Measurements from ENCODE around the gene SEPTIN5. TPM values are rescaled to one million over a fixed set of nuclear protein-coding genes. Genes with fewer than 3 reads are reported as not detected.
"Not testable (repeated sequence)": the region's sequence is repeated elsewhere in the genome, so short reads cannot be mapped to it uniquely, and the experiment has no call there.

The SEPTIN5 gene
- total RNA-seq, 1 donor from 2014 or later, result 22.5 TPM

GRCh38 chr22:19717691-19718455 is 3.6 kb downstream of the SEPTIN5 start:
- peak; percentile 87 for DNase-seq (ENCODE audit: low spot score)
- ATAC-seq, result peak; percentile 79
- intact Hi-C loops (cut with DNase I), result no loop called here

DNA sequence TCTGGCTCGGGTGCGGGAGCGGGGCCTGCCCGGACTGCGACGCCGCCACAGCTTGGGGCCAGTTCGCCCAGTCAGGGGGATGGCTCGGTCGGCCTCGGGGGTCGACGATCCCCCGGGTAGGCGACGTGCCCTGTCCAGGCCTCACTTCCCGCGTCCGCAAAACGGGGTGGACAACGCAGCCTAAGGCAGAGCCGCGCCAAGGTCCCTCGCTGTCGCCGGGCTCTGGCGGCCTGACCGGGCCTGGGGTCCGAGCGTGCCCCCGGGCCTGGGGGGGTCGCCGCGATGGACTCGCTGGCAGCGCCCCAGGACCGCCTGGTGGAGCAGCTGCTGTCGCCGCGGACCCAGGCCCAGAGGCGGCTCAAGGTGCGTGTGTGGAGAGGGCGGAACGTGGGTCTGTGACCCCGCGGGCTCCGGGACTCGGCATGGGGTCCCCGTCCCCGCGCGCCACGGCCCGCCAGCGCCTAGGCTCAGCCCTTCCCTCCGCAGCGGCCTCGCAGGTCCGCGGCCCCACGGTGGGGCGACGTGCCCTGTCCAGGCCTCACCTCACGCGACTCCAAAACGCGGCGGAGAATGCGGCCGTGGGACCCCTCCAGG is 4.2 kb downstream of the SEPTIN5 start:
- ATAC-seq, result no peak
- intact Hi-C loops (cut with DNase I), result no loop called here
- DNase-seq (ENCODE audit: low spot score), result no peak

DNA sequence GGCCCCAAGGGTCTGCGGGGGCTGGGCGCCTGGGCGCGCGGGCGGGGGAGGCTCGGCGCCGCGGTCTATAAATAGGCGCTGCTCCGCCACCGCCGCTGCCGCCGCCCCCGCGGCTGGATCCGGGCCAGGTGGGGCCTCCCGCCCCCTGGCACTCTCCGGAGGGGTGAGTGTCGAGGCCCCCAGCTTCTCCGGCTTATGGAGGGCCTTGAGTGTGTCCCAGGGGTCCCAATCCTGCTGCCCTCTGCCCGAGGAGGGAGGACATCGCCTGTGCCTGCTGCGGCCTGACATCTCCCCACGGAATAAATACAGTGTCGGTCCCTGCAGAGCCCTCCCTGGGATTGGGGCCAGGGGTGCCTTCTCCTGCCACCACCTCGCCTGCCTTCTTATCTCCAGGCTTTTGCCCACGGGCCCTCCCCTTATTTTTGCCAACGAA is 4.8 kb downstream of the SEPTIN5 start:
- intact Hi-C loops (cut with DNase I), result no loop called here
- ATAC-seq (no peak), DNase-seq (ENCODE audit: low spot score) (no peak)

GRCh38 chr22:19719488-19720021 is 5.3 kb downstream of the SEPTIN5 start:
- intact Hi-C loops (cut with DNase I), result no loop called here
- DNase-seq (ENCODE audit: low spot score), result no peak
- ATAC-seq, result no peak

- ATAC-seq, result no peak
- intact Hi-C loops (cut with DNase I), result no loop called here
- DNase-seq (ENCODE audit: low spot score), result no peak
These were observed 6.0 kb downstream of the SEPTIN5 start for GRCh38 chr22:19720150-19720827.

- intact Hi-C loops (cut with DNase I), result no loop called here
- DNase-seq (ENCODE audit: low spot score) (no peak), ATAC-seq (no peak)
These were observed 6.7 kb downstream of the SEPTIN5 start for GRCh38 chr22:19720999-19721329.

GRCh38 chr22:19721330-19722177 is 7.3 kb downstream of the SEPTIN5 start:
- no peak for DNase-seq (ENCODE audit: low spot score)
- intact Hi-C loops (cut with DNase I), result no loop called here

DNA sequence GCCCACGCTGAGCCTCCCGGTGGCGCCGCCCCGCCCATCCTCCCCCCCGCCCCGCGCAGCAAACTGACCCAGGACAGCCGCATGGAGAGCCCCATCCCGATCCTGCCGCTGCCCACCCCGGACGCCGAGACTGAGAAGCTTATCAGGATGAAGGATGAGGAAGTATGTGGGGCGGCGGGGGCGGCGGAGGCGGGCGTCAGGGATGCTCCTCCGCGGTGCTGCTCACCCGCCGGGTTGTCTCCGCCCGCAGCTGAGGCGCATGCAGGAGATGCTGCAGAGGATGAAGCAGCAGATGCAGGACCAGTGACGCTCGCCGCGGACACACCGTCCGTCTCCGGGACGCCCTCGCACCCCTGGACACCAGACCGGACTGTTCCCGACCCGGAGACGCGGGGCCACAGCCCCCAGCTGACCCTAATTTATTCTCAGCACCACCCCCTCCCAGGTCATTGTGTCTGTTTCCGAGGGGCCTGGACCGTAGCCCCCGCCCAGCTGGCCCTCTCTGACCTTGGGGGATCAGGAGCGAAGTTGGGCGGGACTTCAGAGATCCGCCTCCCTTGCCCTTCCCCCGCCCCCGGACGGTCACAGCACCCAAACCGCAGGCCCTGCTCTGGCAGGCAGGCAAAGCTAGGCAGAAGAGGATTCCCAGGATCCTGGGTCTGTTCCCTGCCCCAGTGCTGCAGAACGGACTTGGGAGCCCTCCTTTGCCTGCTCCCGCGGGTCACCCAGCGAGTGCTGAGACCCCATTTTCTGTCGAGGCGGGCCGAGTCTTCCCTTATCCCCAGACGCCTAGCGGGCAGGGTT is 8.1 kb downstream of the SEPTIN5 start:
- intact Hi-C loops (cut with DNase I), result no loop called here
- no peak for DNase-seq (ENCODE audit: low spot score)
- ATAC-seq, result no peak

More at GRCh38 chr22:19721330-19722177, 7.3 kb downstream of the SEPTIN5 start:
- ATAC-seq, result no peak

- intact Hi-C loops (cut with DNase I), result no loop called here
- ATAC-seq (no peak), DNase-seq (ENCODE audit: low spot score) (no peak)
These were observed 8.6 kb downstream of the SEPTIN5 start for GRCh38 chr22:19722982-19723231.

GRCh38 chr22:19723232-19723982 is 9.1 kb downstream of the SEPTIN5 start, which contains the start of gene GP1BB:
Gene GP1BB, plus strand, starts transcription at chr22:19723539. Its CDS starts 31 bp downstream, at chr22:19723570.
- intact Hi-C loops (cut with DNase I), result no loop called here
- ATAC-seq (no peak), DNase-seq (ENCODE audit: low spot score) (no peak)

DNA sequence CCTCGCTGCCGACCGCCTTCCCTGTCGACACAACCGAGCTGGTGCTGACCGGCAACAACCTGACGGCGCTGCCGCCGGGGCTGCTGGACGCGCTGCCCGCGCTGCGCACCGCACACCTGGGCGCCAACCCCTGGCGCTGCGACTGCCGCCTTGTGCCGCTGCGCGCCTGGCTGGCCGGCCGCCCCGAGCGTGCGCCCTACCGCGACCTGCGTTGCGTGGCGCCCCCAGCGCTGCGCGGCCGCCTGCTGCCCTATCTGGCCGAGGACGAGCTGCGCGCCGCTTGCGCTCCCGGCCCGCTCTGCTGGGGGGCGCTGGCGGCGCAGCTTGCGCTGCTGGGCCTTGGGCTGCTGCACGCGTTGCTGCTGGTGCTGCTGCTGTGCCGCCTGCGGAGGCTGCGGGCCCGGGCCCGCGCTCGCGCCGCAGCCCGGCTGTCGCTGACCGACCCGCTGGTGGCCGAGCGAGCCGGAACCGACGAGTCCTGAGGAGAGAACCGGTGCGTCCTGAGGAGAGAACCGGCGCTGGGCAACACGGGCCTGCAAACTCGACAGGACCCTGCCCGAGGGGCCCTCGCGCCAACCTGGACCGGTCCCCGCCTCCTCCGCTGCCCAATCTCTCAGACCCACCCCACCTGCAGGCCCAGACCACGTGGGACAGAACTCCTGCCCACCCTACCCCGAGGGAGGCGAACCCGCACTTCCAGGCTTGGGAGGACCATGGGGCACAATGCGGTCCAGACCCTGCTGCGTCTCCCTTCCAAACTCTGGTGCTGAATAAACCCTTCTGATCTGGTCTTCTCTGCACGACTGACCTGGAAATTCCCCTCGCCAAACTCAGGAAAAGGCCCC is 9.9 kb downstream of the SEPTIN5 start:
- ATAC-seq, result no peak
- intact Hi-C loops (cut with DNase I), result no loop called here
- DNase-seq (ENCODE audit: low spot score), result no peak

DNA sequence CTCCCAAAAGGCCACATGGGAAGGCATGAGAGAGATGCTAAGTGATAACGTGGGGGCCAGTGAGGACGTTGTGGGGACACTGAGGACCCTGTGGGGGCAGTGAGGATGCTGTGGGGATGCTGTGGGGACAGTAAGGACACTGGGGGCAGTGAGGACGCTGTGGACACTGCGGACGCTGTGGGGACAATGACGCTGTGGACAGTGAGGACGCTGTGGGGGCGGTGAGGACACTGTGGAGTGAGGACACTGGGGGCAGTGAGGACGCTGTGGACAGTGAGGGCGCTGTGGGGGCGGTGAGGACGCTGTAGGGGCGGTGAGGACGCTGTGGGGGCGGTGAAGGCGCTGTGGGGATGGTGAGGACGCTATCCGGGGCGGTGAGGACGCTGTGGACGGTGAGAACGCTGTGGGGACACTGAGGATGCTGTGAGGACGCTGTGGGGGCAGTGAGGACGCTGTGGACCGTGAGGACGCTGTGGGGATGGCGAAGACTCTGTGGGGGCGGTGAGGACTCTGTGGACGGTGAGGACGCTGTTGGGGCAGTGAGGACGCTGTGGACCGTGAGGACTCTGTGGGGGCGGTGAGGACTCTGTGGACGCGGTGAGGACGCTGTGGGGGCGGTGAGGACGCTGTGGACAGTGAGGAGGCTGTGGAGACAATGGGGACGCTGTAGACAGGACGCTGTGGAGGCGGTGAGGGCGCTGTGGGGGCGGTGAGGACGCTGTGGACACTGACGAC is 10.8 kb downstream of the SEPTIN5 start:
- no peak for ATAC-seq

GRCh38 chr22:19726064-19726788 is 11.9 kb downstream of the SEPTIN5 start:
- intact Hi-C loops (cut with DNase I); ATAC-seq; DNase-seq (ENCODE audit: low spot score): not testable (repeated sequence)

More for the DNA sequence above, 10.8 kb downstream of the SEPTIN5 start:
- DNase-seq (ENCODE audit: low spot score), result no peak
- intact Hi-C loops (cut with DNase I), result no loop called here

DNA sequence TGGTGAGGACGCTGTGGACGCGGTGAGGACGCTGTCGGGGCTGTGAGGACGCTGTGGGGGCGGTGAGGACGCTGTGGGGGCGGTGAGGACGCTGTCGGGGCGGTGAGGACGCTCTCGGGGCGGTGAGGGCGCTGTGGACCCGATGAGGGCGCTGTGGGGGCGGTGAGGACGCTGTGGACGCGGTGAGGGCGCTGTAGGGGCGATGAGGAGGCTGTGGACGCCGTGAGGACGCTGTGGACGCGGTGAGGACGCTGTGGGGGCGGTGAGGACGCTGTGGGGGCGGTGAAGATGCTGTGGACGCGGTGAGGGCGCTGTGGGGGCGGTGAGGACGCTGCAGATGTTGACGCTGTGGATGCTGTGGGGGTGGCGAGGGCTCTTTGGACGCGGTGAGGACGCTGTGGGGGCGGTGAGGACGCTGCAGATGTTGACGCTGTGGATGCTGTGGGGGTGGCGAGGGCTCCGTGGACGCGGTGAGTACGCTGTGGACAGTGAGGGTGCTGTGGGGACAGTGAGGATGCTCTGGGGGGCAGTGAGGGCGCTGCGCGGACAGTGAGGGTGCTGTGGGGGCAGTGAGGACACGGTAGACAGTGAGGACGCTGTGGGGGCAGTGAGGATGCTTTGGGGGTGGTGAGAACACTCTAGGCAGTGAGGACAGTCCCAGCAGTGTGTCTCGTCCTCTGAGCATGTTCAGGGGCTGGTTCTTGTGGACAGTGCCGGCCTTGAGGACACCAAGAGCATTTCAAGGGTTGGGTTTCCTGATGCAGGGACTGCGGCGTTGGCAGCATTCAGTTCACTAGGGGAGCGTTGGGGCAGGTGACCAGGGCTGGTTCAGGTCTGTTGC is 13.2 kb downstream of the SEPTIN5 start:
- intact Hi-C loops (cut with DNase I), result no loop called here
- DNase-seq (ENCODE audit: low spot score), result no peak
- no peak for ATAC-seq

DNA sequence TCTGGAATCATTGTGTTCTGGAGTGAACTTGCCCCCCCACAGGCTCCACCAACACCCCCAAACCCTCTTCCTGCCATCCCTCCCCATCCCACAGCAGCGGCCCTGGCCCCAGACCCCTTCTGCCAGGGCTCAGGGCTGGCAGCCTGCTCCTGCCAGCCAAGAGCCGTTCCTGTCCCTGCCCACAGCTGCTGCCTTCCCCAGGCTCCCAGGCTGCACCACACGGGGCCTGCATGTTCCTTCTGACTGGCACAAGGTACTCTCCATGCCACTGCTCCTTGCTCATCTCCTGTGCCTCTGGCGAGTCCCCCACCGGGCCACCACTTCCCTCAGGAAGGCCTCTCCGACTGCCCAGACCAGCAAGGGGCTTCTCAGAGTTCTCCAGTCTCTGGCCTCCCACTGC is 14.0 kb downstream of the SEPTIN5 start:
- no peak for DNase-seq (ENCODE audit: low spot score)
- intact Hi-C loops (cut with DNase I), result no loop called here

More for the DNA sequence above, 14.0 kb downstream of the SEPTIN5 start:
- no peak for ATAC-seq

Measured in sciatic nerve (tissue), 2 donors.